WTC11 (cell line): ENCODE data around the gene ZNF592. TPM values are rescaled to one million over a fixed set of nuclear protein-coding genes. Genes with fewer than 3 reads are reported as not detected.

Source experiments
- ATAC-seq: fragments of 200-7000 bp; cut with Tn5 transposase; 2 replicates; pipeline ENCODE4 v1.10.0; 2021; ENCODE audit warnings: mild to moderate bottlenecking, moderate library complexity
- CTCF ChIA-PET: fragments of 300-600 bp; sonication (Branson Sonifier 250); formaldehyde crosslinking; loops from one replicate; lab custom pipeline; 2021; ENCODE audit warnings: antibody characterized with exemption; lab: Charles Lee
- POLR2A ChIA-PET: fragments of 350-600 bp; sonication (Branson Sonifier 250); formaldehyde crosslinking; loops from one replicate; lab custom pipeline; 2021; ENCODE audit warnings: antibody characterized with exemption; lab: Charles Lee
- DNase-seq: peaks from one replicate; pipeline ENCODE4 v3.0.0; 2021; ENCODE audit warnings: low spot score
- H3K27ac Mint-ChIP-seq: 2 replicates; pipeline ENCODE4 v1.8.0; 2021; ENCODE audit warnings: mixed read lengths
- H3K27me3 Mint-ChIP-seq: 2 replicates; pipeline ENCODE4 v1.8.0; 2021; ENCODE audit warnings: low read depth, mild to moderate bottlenecking, moderate library complexity, mixed read lengths
- H3K36me3 Mint-ChIP-seq: 2 replicates; pipeline ENCODE4 v1.8.0; 2021; ENCODE audit warnings: mixed read lengths
- H3K4me1 Mint-ChIP-seq: 2 replicates; pipeline ENCODE4 v1.8.0; 2022; ENCODE audit warnings: mixed read lengths
- H3K4me3 Mint-ChIP-seq: 2 replicates; pipeline ENCODE4 v1.8.0; 2021; ENCODE audit warnings: mild to moderate bottlenecking, moderate library complexity, mixed read lengths
- H3K9me3 Mint-ChIP-seq: 2 replicates; pipeline ENCODE4 v1.8.0; 2021; ENCODE audit warnings: mixed read lengths
- ATF6 ChIP-seq: sonication (generic); formaldehyde crosslinking; IDR thresholded peaks from 2 replicates; pipeline ENCODE4 v1.8.1; 2023; ENCODE audit warnings: mild to moderate bottlenecking, missing genetic modification reagents
- CDX4 ChIP-seq: fragments of 250-450 bp; sonication (Bioruptor Pico); IDR thresholded peaks from 2 replicates; pipeline ENCODE4 v1.9.0; 2021; ENCODE audit warnings: moderate library complexity, mild to moderate bottlenecking, inconsistent platforms, borderline replicate concordance
- CREB1 ChIP-seq: sonication (generic); formaldehyde crosslinking; IDR thresholded peaks from 2 replicates; pipeline ENCODE4 v1.8.0; 2023; ENCODE audit warnings: mild to moderate bottlenecking, missing genetic modification reagents
- E2F1 ChIP-seq: sonication (generic); formaldehyde crosslinking; IDR thresholded peaks from 2 replicates; pipeline ENCODE4 v1.8.0; 2022; ENCODE audit warnings: mild to moderate bottlenecking, missing genetic modification reagents
- ELF4 ChIP-seq: sonication (generic); formaldehyde crosslinking; IDR thresholded peaks from 2 replicates; pipeline ENCODE4 v1.8.1; 2022; ENCODE audit warnings: low read depth, mild to moderate bottlenecking, moderate library complexity, missing genetic modification reagents
- ESRRA ChIP-seq: sonication (generic); formaldehyde crosslinking; IDR thresholded peaks from 2 replicates; pipeline ENCODE4 v1.8.1; 2022; ENCODE audit warnings: mild to moderate bottlenecking, missing genetic modification reagents, borderline replicate concordance
- FOXP1 ChIP-seq: sonication (generic); formaldehyde crosslinking; IDR thresholded peaks from 2 replicates; pipeline ENCODE4 v1.8.0; 2022; ENCODE audit warnings: missing genetic modification reagents, mild to moderate bottlenecking, moderate library complexity, borderline replicate concordance
- FOXP4 ChIP-seq: sonication (generic); formaldehyde crosslinking; IDR thresholded peaks from 2 replicates; pipeline ENCODE4 v1.8.0; 2022; ENCODE audit warnings: mild to moderate bottlenecking, missing genetic modification reagents
- GABPB1 ChIP-seq: sonication (generic); formaldehyde crosslinking; IDR thresholded peaks from 2 replicates; pipeline ENCODE4 v1.8.1; 2023; ENCODE audit warnings: mild to moderate bottlenecking, missing genetic modification reagents
- GRHL2 ChIP-seq: fragments of 250-450 bp; sonication (Bioruptor Pico); IDR thresholded peaks from 2 replicates; pipeline ENCODE4 v1.8.0; 2022; ENCODE audit warnings: mild to moderate bottlenecking, moderate library complexity; ENCODE audit not compliant: insufficient replicate concordance, severe bottlenecking
- IRF1 ChIP-seq: sonication (generic); formaldehyde crosslinking; IDR thresholded peaks from 2 replicates; pipeline ENCODE4 v1.8.0; 2023; ENCODE audit warnings: missing genetic modification reagents
- NR3C1 ChIP-seq: sonication (generic); formaldehyde crosslinking; conservative IDR thresholded peaks from 2 replicates; pipeline ENCODE4 v1.8.1; 2023; ENCODE audit warnings: low read depth, mild to moderate bottlenecking, missing genetic modification reagents
- OVOL2 ChIP-seq: fragments of 250-450 bp; sonication (Bioruptor Pico); IDR thresholded peaks from 2 replicates; pipeline ENCODE4 v1.9.0; 2021; ENCODE audit warnings: mild to moderate bottlenecking, borderline replicate concordance
- PRDM15 ChIP-seq: sonication (generic); formaldehyde crosslinking; IDR thresholded peaks from 2 replicates; pipeline ENCODE4 v1.8.0; 2022; ENCODE audit warnings: missing genetic modification reagents
- TEAD1 ChIP-seq: sonication (generic); formaldehyde crosslinking; IDR thresholded peaks from 2 replicates; pipeline ENCODE4 v1.8.0; 2022; ENCODE audit warnings: mild to moderate bottlenecking, missing genetic modification reagents
- USF2 ChIP-seq: sonication (generic); formaldehyde crosslinking; IDR thresholded peaks from 2 replicates; pipeline ENCODE4 v1.8.1; 2023; ENCODE audit warnings: mild to moderate bottlenecking, missing genetic modification reagents, moderate library complexity
- ZNF423 ChIP-seq: fragments of 250-450 bp; sonication (Bioruptor Pico); IDR thresholded peaks from 2 replicates; pipeline ENCODE4 v2.1.2; 2022; ENCODE audit warnings: mild to moderate bottlenecking, moderate library complexity
- ZNF532 ChIP-seq: fragments of 250-450 bp; sonication (Bioruptor Pico); IDR thresholded peaks from 2 replicates; pipeline ENCODE4 v1.9.0; 2021; ENCODE audit warnings: mild to moderate bottlenecking, borderline replicate concordance
- total RNA-seq: library from RNA; stranded (reverse); gene quantifications from 3 replicates; pipeline ENCODE4 v1.2.3, GENCODE V29; 2021

The ZNF592 gene
- total RNA-seq, 1 experiment from 2014 or later = 28.0 TPM

GRCh38 chr15:84797801-84798200, 49.4 kb downstream of the ZNF592 start:
- peaks cover 15% of the 10 kb centered on the region for H3K36me3 Mint-ChIP-seq
- CTCF ChIA-PET = no interaction called here
- H3K27ac Mint-ChIP-seq = no peak overlapping the region
- POLR2A ChIA-PET = no interaction called here
- H3K27me3 Mint-ChIP-seq = no peaks in the 10 kb centered on the region
- TF ChIP-seq OVOL2 (no peak), USF2 (CRISPR knock-in tag) (no peak), ZNF423 (no peak), ESRRA (CRISPR knock-in tag) (no peak), ATF6 (no peak), ELF4 (no peak), IRF1 (CRISPR knock-in tag) (no peak), CREB1 (no peak)
- DNase-seq (no peak), ATAC-seq (no peak)
- H3K4me3 Mint-ChIP-seq = no peak overlapping the region
- no peaks in the 10 kb centered on the region for H3K9me3 Mint-ChIP-seq
- no peaks in the 10 kb centered on the region for H3K4me1 Mint-ChIP-seq

GRCh38 chr15:84798436-84798946, 50.1 kb downstream of the ZNF592 start:
- no peak overlapping the region for H3K27ac Mint-ChIP-seq
- no peaks in the 10 kb centered on the region for H3K9me3 Mint-ChIP-seq
- H3K27me3 Mint-ChIP-seq = no peaks in the 10 kb centered on the region
- CTCF ChIA-PET = no interaction called here
- H3K36me3 Mint-ChIP-seq = peaks cover 15% of the 10 kb centered on the region
- POLR2A ChIA-PET = no interaction called here
- H3K4me1 Mint-ChIP-seq = no peaks in the 10 kb centered on the region
- DNase-seq (no peak), ATAC-seq (no peak)
- no peak overlapping the region for H3K4me3 Mint-ChIP-seq
- TF ChIP-seq GABPB1 (CRISPR knock-in tag) (no peak), ZNF423 (no peak), IRF1 (CRISPR knock-in tag) (no peak), NR3C1 (CRISPR knock-in tag) (no peak), TEAD1 (CRISPR knock-in tag) (no peak), CDX4 (CRISPR knock-in tag) (no peak), PRDM15 (CRISPR knock-in tag) (no peak), E2F1 (no peak), FOXP1 (CRISPR knock-in tag) (no peak), CREB1 (no peak), ZNF532 (no peak), GRHL2 (CRISPR knock-in tag) (no peak), FOXP4 (CRISPR knock-in tag) (no peak)
